MM.1S (cell line): ENCODE data around the gene HRAS.

ENCODE experiments used
- DNase-seq: peaks from one replicate; pipeline ENCODE4 v3.0.0-alpha.2; 2015
- H2AFZ ChIP-seq: fragments of 300-600 bp; sonication (generic); 2 replicates; pipeline ENCODE4 v1.6.0; 2016; ENCODE audit warnings: antibody characterized with exemption, low read length
- H3F3A ChIP-seq: fragments of 300-600 bp; sonication (generic); 2 replicates; pipeline ENCODE4 v1.6.1; 2016; ENCODE audit warnings: mild to moderate bottlenecking, antibody characterized with exemption, low read length, moderate library complexity, mixed read lengths; ENCODE audit not compliant: insufficient read depth
- H3K27ac ChIP-seq: fragments of 300-600 bp; sonication (generic); 2 replicates; pipeline ENCODE4 v1.5.1; 2016; ENCODE audit warnings: mild to moderate bottlenecking, low read length
- H3K27me3 ChIP-seq: fragments of 300-600 bp; sonication (generic); replicated peaks from 2 replicates; pipeline ENCODE4 v1.6.0; 2016; ENCODE audit warnings: low read length; ENCODE audit not compliant: insufficient read depth
- H3K36me3 ChIP-seq: fragments of 300-600 bp; sonication (generic); replicated peaks from 2 replicates; pipeline ENCODE4 v1.6.1; 2016; ENCODE audit warnings: mild to moderate bottlenecking, low read length, mixed read lengths; ENCODE audit not compliant: insufficient read depth
- H3K4me1 ChIP-seq: fragments of 300-600 bp; sonication (generic); 2 replicates; pipeline ENCODE4 v1.6.1; 2016; ENCODE audit warnings: low read length, mixed read lengths
- H3K4me2 ChIP-seq: fragments of 300-600 bp; sonication (generic); 2 replicates; pipeline ENCODE4 v1.6.0; 2016; ENCODE audit warnings: low read depth, low read length
- H3K4me3 ChIP-seq: fragments of 300-600 bp; sonication (generic); 2 replicates; pipeline ENCODE4 v1.5.1; 2016; ENCODE audit warnings: low read length, mixed read lengths
- H3K79me2 ChIP-seq: fragments of 300-600 bp; sonication (generic); 2 replicates; pipeline ENCODE4 v1.6.1; 2016; ENCODE audit warnings: mixed run types, low read length, mixed read lengths
- H3K9ac ChIP-seq: fragments of 300-600 bp; sonication (generic); 2 replicates; pipeline ENCODE4 v1.6.1; 2016; ENCODE audit warnings: low read length, mixed read lengths
- H3K9me2 ChIP-seq: fragments of 300-600 bp; sonication (generic); replicated peaks from 2 replicates; pipeline ENCODE4 v1.6.1; 2016; ENCODE audit warnings: mild to moderate bottlenecking, low read length, mixed read lengths; ENCODE audit not compliant: insufficient read depth
- H3K9me3 ChIP-seq: fragments of 300-600 bp; sonication (generic); replicated peaks from 2 replicates; pipeline ENCODE4 v1.6.1; 2016; ENCODE audit warnings: mild to moderate bottlenecking, low read length, mixed read lengths; ENCODE audit not compliant: insufficient read depth
- H4K20me1 ChIP-seq: fragments of 300-600 bp; sonication (generic); 2 replicates; pipeline ENCODE4 v1.6.1; 2016; ENCODE audit warnings: mild to moderate bottlenecking, low read length, moderate library complexity, mixed read lengths; ENCODE audit not compliant: insufficient read depth
- CTCF ChIP-seq: fragments of 300-600 bp; sonication (generic); IDR thresholded peaks from 2 replicates; pipeline ENCODE4 v1.5.1; 2016; ENCODE audit warnings: antibody characterized with exemption, low read length, mixed read lengths
- EZH2 ChIP-seq: fragments of 300-600 bp; sonication (generic); optimal IDR thresholded peaks from 2 replicates; pipeline ENCODE3; 2017; ENCODE audit warnings: low read depth, mild to moderate bottlenecking, antibody characterized with exemption, low read length, mixed read lengths
- EZH2phosphoT487 ChIP-seq: fragments of 300-600 bp; sonication (generic); IDR thresholded peaks from 2 replicates; pipeline ENCODE4 v1.6.1; 2018; ENCODE audit warnings: antibody characterized with exemption, low read length

Gene HRAS

GRCh38 chr11:490930-491260, 44.5 kb downstream of the HRAS start:
- Histone ChIP-seq H3K9me3 (no peaks in the 10 kb centered on the region), H3K4me2 (no peak overlapping the region), H3K27me3 (no peaks in the 10 kb centered on the region), H3K4me3 (no peak overlapping the region), H3K79me2 (no peaks in the 10 kb centered on the region), H3K27ac (no peak overlapping the region), H3F3A (no peaks in the 10 kb centered on the region), H3K36me3 (no peaks in the 10 kb centered on the region), H3K4me1 (no peaks in the 10 kb centered on the region), H4K20me1 (no peaks in the 10 kb centered on the region), H3K9me2 (no peaks in the 10 kb centered on the region), H2AFZ (no peak overlapping the region), H3K9ac (no peak overlapping the region)
- no peak for DNase-seq
- TF ChIP-seq EZH2 (no peak), CTCF (no peak), EZH2phosphoT487 (no peak)

- H3K9me3 ChIP-seq = no peaks in the 10 kb centered on the region
- H2AFZ ChIP-seq = no peak overlapping the region
- H3K4me3 ChIP-seq = no peak overlapping the region
- DNase-seq = no peak
- H3K36me3 ChIP-seq = no peaks in the 10 kb centered on the region
- no peaks in the 10 kb centered on the region for H3K27me3 ChIP-seq
- no peaks in the 10 kb centered on the region for H4K20me1 ChIP-seq
- no peaks in the 10 kb centered on the region for H3K79me2 ChIP-seq
- TF ChIP-seq EZH2phosphoT487 (no peak), EZH2 (no peak), CTCF (no peak)
- no peak overlapping the region for H3K27ac ChIP-seq
- no peak overlapping the region for H3K9ac ChIP-seq
- no peaks in the 10 kb centered on the region for H3K4me1 ChIP-seq
- no peaks in the 10 kb centered on the region for H3F3A ChIP-seq
- H3K4me2 ChIP-seq = no peak overlapping the region
- no peaks in the 10 kb centered on the region for H3K9me2 ChIP-seq
Observed at GRCh38 chr11:490186-490929, 45.0 kb downstream of the HRAS start.

DNA sequence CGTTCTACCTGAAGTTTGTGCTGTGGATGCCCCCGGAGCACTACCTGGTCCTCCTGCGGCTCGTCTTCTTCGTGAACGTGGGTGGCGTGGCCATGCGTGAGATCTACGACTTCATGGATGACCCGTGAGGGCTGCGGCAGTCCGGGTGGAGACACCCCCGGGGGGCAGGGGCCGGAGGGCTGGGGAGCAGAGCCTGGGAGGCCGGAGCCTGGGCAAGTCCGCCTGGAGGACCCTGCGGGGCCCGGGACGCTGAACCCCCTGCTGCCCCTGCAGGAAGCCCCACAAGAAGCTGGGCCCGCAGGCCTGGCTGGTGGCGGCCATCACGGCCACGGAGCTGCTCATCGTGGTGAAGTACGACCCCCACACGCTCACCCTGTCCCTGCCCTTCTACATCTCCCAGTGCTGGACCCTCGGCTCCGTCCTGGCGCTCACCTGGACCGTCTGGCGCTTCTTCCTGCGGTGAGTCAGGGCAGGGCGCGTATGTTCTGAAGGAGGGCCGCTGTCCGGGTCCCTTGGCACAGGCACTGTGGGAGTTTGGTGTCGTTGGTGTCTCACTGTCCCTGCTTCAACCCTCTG, 45.7 kb downstream of the HRAS start:
- H4K20me1 ChIP-seq = no peaks in the 10 kb centered on the region
- no peak overlapping the region for H2AFZ ChIP-seq
- H3K27me3 ChIP-seq = no peaks in the 10 kb centered on the region
- H3K9me2 ChIP-seq = no peaks in the 10 kb centered on the region
- no peak for TF ChIP-seq CTCF
- TF ChIP-seq EZH2 = no peak
- no peak for TF ChIP-seq EZH2phosphoT487
- no peak overlapping the region for H3K9ac ChIP-seq
- H3K4me2 ChIP-seq = no peak overlapping the region
- no peak overlapping the region for H3K27ac ChIP-seq
- no peaks in the 10 kb centered on the region for H3K4me1 ChIP-seq
- H3K79me2 ChIP-seq = no peaks in the 10 kb centered on the region
- no peaks in the 10 kb centered on the region for H3K36me3 ChIP-seq
- H3K9me3 ChIP-seq = no peaks in the 10 kb centered on the region
- no peaks in the 10 kb centered on the region for H3F3A ChIP-seq
- H3K4me3 ChIP-seq = no peak overlapping the region
- DNase-seq = no peak
